Measurements from ENCODE around the gene NME7. TPM values are rescaled to one million over a fixed set of nuclear protein-coding genes. Genes with fewer than 3 reads are reported as not detected.

Gene NME7
- total RNA-seq, 1 experiment from 2014 or later, result 13.2 TPM

GRCh38 chr1:169143346-169143745 lies 224.3 kb downstream of the NME7 start:
- Histone ChIP-seq H2BK12ac (ENCODE audit: insufficient read length, low read depth, low read length) (no peak overlapping the region), H3T11ph (ENCODE audit: low read length) (no peak overlapping the region), H3K79me2 (ENCODE audit: insufficient read depth, low read length) (no peaks in the 10 kb centered on the region), H3K9ac (ENCODE audit: extremely low read depth, insufficient read length, low read length) (no peak overlapping the region), H4K20me1 (ENCODE audit: control insufficient read depth, insufficient read depth, insufficient read length) (no peaks in the 10 kb centered on the region), H3K27ac (ENCODE audit: insufficient read length, low read depth, low read length) (no peak overlapping the region), H3K79me1 (ENCODE audit: insufficient read depth, low read depth, low read length, poor library complexity, severe bottlenecking) (no peaks in the 10 kb centered on the region), H3K56ac (ENCODE audit: insufficient read length, low read depth, low read length) (no peak overlapping the region), H4K91ac (ENCODE audit: insufficient read length, low read depth, low read length) (no peak overlapping the region), H4K5ac (ENCODE audit: insufficient read length, low read depth, low read length) (no peak overlapping the region), H3K4ac (ENCODE audit: low read depth, low read length) (no peak overlapping the region), H2AK5ac (ENCODE audit: insufficient read length, low read length) (no peak overlapping the region), H3K18ac (ENCODE audit: insufficient read length, low read depth, low read length) (no peak overlapping the region), H2AFZ (ENCODE audit: low read length) (no peak overlapping the region), H2BK20ac (ENCODE audit: low read depth, low read length, poor library complexity, severe bottlenecking) (no peak overlapping the region), H3K27me3 (ENCODE audit: insufficient read depth, low read length) (no peaks in the 10 kb centered on the region), H3K23ac (ENCODE audit: insufficient read length, low read depth, low read length) (no peak overlapping the region), H3K4me2 (ENCODE audit: insufficient read depth, insufficient read length, low read length) (no peak overlapping the region), H2BK120ac (ENCODE audit: low read depth, low read length, poor library complexity, severe bottlenecking) (no peak overlapping the region), H3K14ac (ENCODE audit: insufficient read depth, low read length) (no peak overlapping the region), H2BK5ac (ENCODE audit: insufficient read length, low read length) (no peak overlapping the region), H3K4me1 (ENCODE audit: insufficient read depth, low read length) (no peaks in the 10 kb centered on the region), H3K9me3 (ENCODE audit: control insufficient read depth, low read depth, low read length) (no peaks in the 10 kb centered on the region), H2BK15ac (ENCODE audit: low read depth, low read length) (no peak overlapping the region), H4K8ac (replicated peaks; ENCODE audit: insufficient read length, low read depth, low read length) (no peak overlapping the region), H3K23me2 (ENCODE audit: insufficient read length, low read depth, low read length, poor library complexity, severe bottlenecking) (no peaks in the 10 kb centered on the region)
- TF ChIP-seq CTCF (conservative IDR thresholded peaks at IDR 0.05), result no peak
- Mint-ChIP-seq H3K36me3 (ENCODE audit: insufficient read depth in 1 of 3, low read depth in 3 of 3) (no peaks in the 10 kb centered on the region), H3K27me3 (ENCODE audit: low read depth) (no peaks in the 10 kb centered on the region), H3K4me3 (no peak overlapping the region), H3K9me3 (no peaks in the 10 kb centered on the region), H3K27ac (no peak overlapping the region; a peak in 1 of 7 replicates), H3K4me1 (peaks cover 3% of the 10 kb centered on the region in 2 experiments; a peak in 1 of 4 replicates)
- DNase-seq, result no peak
- WGBS (ENCODE audit: extremely low coverage, insufficient read length, low lambda C conversion rate), result no CpG with 5 or more reads among the region's 3 CpGs

Measured in H9 (cell line).